HCT116 (cell line): Measurements from ENCODE around the gene SLC15A5. TPM values are rescaled to one million over a fixed set of nuclear protein-coding genes. Genes with fewer than 3 reads are reported as not detected.

ENCODE experiments used
- ATAC-seq: fragments of 200-7000 bp; cut with Tn5 transposase; 2 replicates; pipeline ENCODE4 v1.9.1; 2020; ENCODE audit warnings: mild to moderate bottlenecking, moderate library complexity
- BruUV-seq: library from RNA; stranded (reverse); fragments of 400-500 nt; replicated peaks from 2 replicates; lab custom pipeline; 2021; lab: Mats Ljungman, UMichigan
- CTCF ChIA-PET: fragments of 300-600 bp; sonication (Branson Sonifier 250); formaldehyde crosslinking; loops from one replicate; lab custom pipeline; 2021; ENCODE audit warnings: antibody characterized with exemption; lab: Charles Lee
- POLR2A ChIA-PET: fragments of 300-600, 350-600 bp; sonication (Branson Sonifier 250); formaldehyde crosslinking; loops from one replicate; lab custom pipeline; 2021; ENCODE audit warnings: antibody characterized with exemption; lab: Charles Lee
- RAD21 ChIA-PET, 2 experiments: fragments of 300-600 bp; sonication (Branson Sonifier 250); formaldehyde crosslinking; loops; one replicate each; lab custom pipeline; 2023; ENCODE audit warnings: low total read pairs in 2 of 2; ENCODE audit not compliant: uncharacterized antibody in 2 of 2, unreplicated experiment in 2 of 2, low non-redundant PET in 1 of 2; lab: Charles Lee
- DNase-seq: peaks from one replicate; pipeline ENCODE4 v3.0.0-alpha.2; 2010; ENCODE audit warnings: low read depth, low spot score
- H2AFZ ChIP-seq: fragments of 200-600 bp; shearing (Covaris generic), sonication (generic); 2 replicates; pipeline ENCODE4 v1.6.1; 2017; ENCODE audit warnings: low read depth, mixed run types, mixed read lengths, antibody characterized with exemption, low read length; ENCODE audit not compliant: poor library complexity, severe bottlenecking
- H3K27ac ChIP-seq: 2 replicates; pipeline ENCODE4 v1.5.1; 2012; ENCODE audit warnings: low read depth, low read length
- H3K27me3 ChIP-seq: fragments of 200-600 bp; sonication (generic); 2 replicates; pipeline ENCODE4 v1.6.1; 2016; ENCODE audit warnings: mixed run types, low read length, mixed read lengths; ENCODE audit not compliant: insufficient read depth
- H3K36me3 ChIP-seq, 2 experiments: fragments of 200-500 bp in 1 of 2; fragments of 200-600 bp in 1 of 2; sonication (Bioruptor generic) in 1 of 2; sonication (generic) in 1 of 2; 2 replicates each; pipeline versions ENCODE4 v1.5.1 to v1.6.1; 2014 to 2016; ENCODE audit warnings: low read length in 2 of 2, inconsistent platforms in 1 of 2, mixed read lengths in 1 of 2, mixed run types in 1 of 2; ENCODE audit not compliant: insufficient read depth in 2 of 2, control insufficient read depth in 1 of 2
- H3K4me1 ChIP-seq, 2 experiments: fragments of 200-600 bp in 1 of 2; sonication (generic) in 1 of 2; 2 replicates each; pipeline versions ENCODE4 v1.5.1 to v1.6.1; 2012 to 2017; ENCODE audit warnings: low read length in 2 of 2, inconsistent platforms in 1 of 2, mild to moderate bottlenecking in 1 of 2, mixed read lengths in 1 of 2, mixed run types in 1 of 2, moderate library complexity in 1 of 2; ENCODE audit not compliant: insufficient read depth in 2 of 2, control insufficient read depth in 1 of 2
- H3K4me2 ChIP-seq: fragments of 200-600 bp; sonication (generic); 2 replicates; pipeline ENCODE4 v1.6.1; 2017; ENCODE audit warnings: mixed run types, low read length, mixed read lengths
- H3K4me3 ChIP-seq, 2 experiments: fragments of 200-600 bp in 1 of 2; sonication (generic) in 1 of 2; replicated peaks in 1 of 2; 2 replicates each; pipeline ENCODE4 v1.5.1; 2011 to 2016; ENCODE audit warnings: low read length in 2 of 2, control low read depth in 1 of 2, low read depth in 1 of 2, mild to moderate bottlenecking in 1 of 2, mixed read lengths in 1 of 2, mixed run types in 1 of 2
- H3K79me2 ChIP-seq: fragments of 200-600 bp; sonication (generic); 2 replicates; pipeline ENCODE4 v1.6.1; 2017; ENCODE audit warnings: mild to moderate bottlenecking, mixed run types, low read length, moderate library complexity, mixed read lengths; ENCODE audit not compliant: insufficient read depth
- H3K9ac ChIP-seq: fragments of 200-600 bp; sonication (generic); 2 replicates; pipeline ENCODE4 v1.6.1; 2016; ENCODE audit warnings: low read length, mixed read lengths
- H3K9me2 ChIP-seq: fragments of 200-600 bp; sonication (generic), shearing (Covaris generic); 2 replicates; pipeline ENCODE4 v1.6.1; 2017; ENCODE audit warnings: mixed run types, mild to moderate bottlenecking, moderate library complexity; ENCODE audit not compliant: insufficient read depth
- H3K9me3 ChIP-seq, 2 experiments: fragments of 200-500 bp in 1 of 2; fragments of 200-600 bp in 1 of 2; sonication (Bioruptor generic) in 1 of 2; sonication (generic) in 1 of 2; 2 replicates each; pipeline ENCODE4 v1.6.1; 2014 to 2017; ENCODE audit warnings: low read length in 2 of 2, mixed read lengths in 2 of 2, inconsistent platforms in 1 of 2, low read depth in 1 of 2, mild to moderate bottlenecking in 1 of 2, mixed run types in 1 of 2, moderate library complexity in 1 of 2; ENCODE audit not compliant: control insufficient read depth in 1 of 2, insufficient read depth in 1 of 2
- H4K20me1 ChIP-seq: fragments of 200-600 bp; sonication (generic), shearing (Covaris generic); 2 replicates; pipeline ENCODE4 v1.6.1; 2017; ENCODE audit warnings: mixed run types, mild to moderate bottlenecking, moderate library complexity; ENCODE audit not compliant: insufficient read depth
- CBX3 ChIP-seq: IDR thresholded peaks from 2 replicates; pipeline ENCODE4 v1.6.1; 2012; ENCODE audit warnings: low read depth
- CEBPB ChIP-seq: IDR thresholded peaks from 2 replicates; pipeline ENCODE4 v1.6.1; 2012; ENCODE audit warnings: low read depth
- ELF1 ChIP-seq: IDR thresholded peaks from 2 replicates; pipeline ENCODE4 v1.6.1; 2012; ENCODE audit warnings: low read depth, borderline replicate concordance
- EZH2 ChIP-seq: fragments of 200-600 bp; sonication (generic); IDR thresholded peaks from 2 replicates; pipeline ENCODE4 v1.6.1; 2017; ENCODE audit warnings: antibody characterized with exemption, mixed run types
- EZH2phosphoT487 ChIP-seq: fragments of 200-600 bp; IDR thresholded peaks from 2 replicates; pipeline ENCODE4 v1.6.1; 2018; ENCODE audit warnings: antibody characterized with exemption, borderline replicate concordance
- FOSL1 ChIP-seq: IDR thresholded peaks from 2 replicates; pipeline ENCODE4 v1.6.1; 2012; ENCODE audit warnings: low read depth
- JUND ChIP-seq: IDR thresholded peaks from 2 replicates; pipeline ENCODE4 v1.6.1; 2012
- POLR2AphosphoS5 ChIP-seq: IDR thresholded peaks from 2 replicates; pipeline ENCODE4 v1.6.1; 2011; ENCODE audit warnings: mild to moderate bottlenecking, low read depth, low read length, moderate library complexity
- RAD21 ChIP-seq: IDR thresholded peaks from 2 replicates; pipeline ENCODE4 v1.6.1; 2012; ENCODE audit warnings: low read depth, mild to moderate bottlenecking
- SP1 ChIP-seq: IDR thresholded peaks from 2 replicates; pipeline ENCODE4 v1.6.1; 2012; ENCODE audit warnings: low read depth
- SRF ChIP-seq: IDR thresholded peaks from 2 replicates; pipeline ENCODE4 v1.6.1; 2012; ENCODE audit warnings: low read depth
- TCF7L2 ChIP-seq: IDR thresholded peaks from 2 replicates; pipeline ENCODE4 v1.7.0; 2011; ENCODE audit warnings: borderline replicate concordance, inconsistent platforms; ENCODE audit not compliant: insufficient read depth, insufficient read length; ENCODE audit errors: extremely low read depth
- YY1 ChIP-seq: IDR thresholded peaks from 2 replicates; pipeline ENCODE4 v1.6.1; 2011; ENCODE audit warnings: low read length, low read depth, moderate library complexity, mild to moderate bottlenecking; ENCODE audit not compliant: insufficient replicate concordance; ENCODE audit errors: extremely low read depth
- ZFX ChIP-seq: fragments of 450-650 bp; IDR thresholded peaks from 2 replicates; pipeline ENCODE4 v1.6.1; 2017
- ZNF274 ChIP-seq: fragments of 200-500 bp; sonication (Bioruptor generic); IDR thresholded peaks from 2 replicates; pipeline ENCODE4 v1.6.1; 2014; ENCODE audit warnings: mild to moderate bottlenecking, low read depth, low read length, inconsistent platforms
- intact Hi-C: fragments of 100-400 bp; cut with micrococcal nuclease; formaldehyde crosslinking; loops from 2 replicates; pipeline ENCODE4 v1.10.0; 2022
- total RNA-seq: library from RNA; stranded (reverse); gene quantifications from one replicate; pipeline ENCODE4 v1.2.1, GENCODE V29; 2021; ENCODE audit not compliant: unreplicated experiment
- TF ChIP-seq, protein P1 (sequence below): IDR thresholded peaks from 2 replicates; pipeline ENCODE4 v1.6.1; 2011; ENCODE audit warnings: mild to moderate bottlenecking, low read length, moderate library complexity; ENCODE audit not compliant: insufficient replicate concordance; ENCODE audit errors: extremely low read depth
- TF ChIP-seq, protein P2 (sequence below), 3 experiments: fragments of 200-600 bp in 1 of 3; sonication (generic) in 1 of 3; IDR thresholded peaks in 2 of 3; conservative IDR thresholded peaks in 1 of 3; 2 replicates each; pipeline ENCODE4 v1.5.1; 2012 to 2017; ENCODE audit warnings: low read depth in 2 of 3, low read length in 2 of 3, antibody characterized with exemption in 1 of 3, borderline replicate concordance in 1 of 3, control low read depth in 1 of 3, mild to moderate bottlenecking in 1 of 3, mixed read lengths in 1 of 3, mixed run types in 1 of 3, moderate library complexity in 1 of 3; ENCODE audit not compliant: insufficient read depth in 1 of 3

Gene SLC15A5
- total RNA-seq, 1 experiment from 2014 or later = not detected

GRCh38 chr12:16152885-16153673 lies 124.4 kb downstream of the SLC15A5 start:
- no TSS peak for BruUV-seq
- no peak for TF ChIP-seq EZH2phosphoT487
- no peak for TF ChIP-seq POLR2AphosphoS5
- TF ChIP-seq CBX3 = no peak
- TF ChIP-seq SP1 = no peak
- TF ChIP-seq, protein P1, sequence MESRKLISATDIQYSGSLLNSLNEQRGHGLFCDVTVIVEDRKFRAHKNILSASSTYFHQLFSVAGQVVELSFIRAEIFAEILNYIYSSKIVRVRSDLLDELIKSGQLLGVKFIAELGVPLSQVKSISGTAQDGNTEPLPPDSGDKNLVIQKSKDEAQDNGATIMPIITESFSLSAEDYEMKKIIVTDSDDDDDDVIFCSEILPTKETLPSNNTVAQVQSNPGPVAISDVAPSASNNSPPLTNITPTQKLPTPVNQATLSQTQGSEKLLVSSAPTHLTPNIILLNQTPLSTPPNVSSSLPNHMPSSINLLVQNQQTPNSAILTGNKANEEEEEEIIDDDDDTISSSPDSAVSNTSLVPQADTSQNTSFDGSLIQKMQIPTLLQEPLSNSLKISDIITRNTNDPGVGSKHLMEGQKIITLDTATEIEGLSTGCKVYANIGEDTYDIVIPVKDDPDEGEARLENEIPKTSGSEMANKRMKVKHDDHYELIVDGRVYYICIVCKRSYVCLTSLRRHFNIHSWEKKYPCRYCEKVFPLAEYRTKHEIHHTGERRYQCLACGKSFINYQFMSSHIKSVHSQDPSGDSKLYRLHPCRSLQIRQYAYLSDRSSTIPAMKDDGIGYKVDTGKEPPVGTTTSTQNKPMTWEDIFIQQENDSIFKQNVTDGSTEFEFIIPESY = no peak
- TF ChIP-seq CEBPB = no peak
- no peak for TF ChIP-seq EZH2
- no peaks in the 10 kb centered on the region for H3K9me2 ChIP-seq
- H4K20me1 ChIP-seq = no peaks in the 10 kb centered on the region
- ATAC-seq = no peak
- no peak overlapping the region for H3K4me3 ChIP-seq
- CTCF ChIA-PET = no interaction called here
- no peak overlapping the region for H3K27ac ChIP-seq
- RAD21 ChIA-PET = no interaction called here
- H3K36me3 ChIP-seq = no peaks in the 10 kb centered on the region
- intact Hi-C loops = no loop called here
- no peak for DNase-seq
- H3K9ac ChIP-seq = no peak overlapping the region
- no peak overlapping the region for H3K4me2 ChIP-seq
- H3K4me1 ChIP-seq = no peaks in the 10 kb centered on the region
- no peaks in the 10 kb centered on the region for H3K79me2 ChIP-seq
- no peaks in the 10 kb centered on the region for H3K9me3 ChIP-seq
- no peak overlapping the region for H2AFZ ChIP-seq
- POLR2A ChIA-PET = no interaction called here
- no peaks in the 10 kb centered on the region for H3K27me3 ChIP-seq

GRCh38 chr12:16150276-16150675 lies 127.2 kb downstream of the SLC15A5 start:
- no TSS peak for BruUV-seq
- no peaks in the 10 kb centered on the region for H4K20me1 ChIP-seq
- no peaks in the 10 kb centered on the region for H3K9me2 ChIP-seq
- H3K27ac ChIP-seq = no peak overlapping the region
- ChIA-PET RAD21 (no interaction called here), POLR2A (no interaction called here), CTCF (no interaction called here)
- no peak overlapping the region for H3K4me3 ChIP-seq
- no peak overlapping the region for H2AFZ ChIP-seq
- ATAC-seq (no peak), DNase-seq (no peak)
- H3K9ac ChIP-seq = no peak overlapping the region
- intact Hi-C loops = no loop called here
- H3K4me2 ChIP-seq = no peak overlapping the region
- no peaks in the 10 kb centered on the region for H3K4me1 ChIP-seq
- H3K27me3 ChIP-seq = 0 out of 2 replicates have a peak, but pooled peaks cover 4% of the 10 kb centered on the region
- H3K36me3 ChIP-seq = no peaks in the 10 kb centered on the region
- H3K79me2 ChIP-seq = no peaks in the 10 kb centered on the region
- H3K9me3 ChIP-seq = no peaks in the 10 kb centered on the region
- no peak for TF ChIP-seq SP1
- TF ChIP-seq RAD21 = no peak
- TF ChIP-seq, protein P2, sequence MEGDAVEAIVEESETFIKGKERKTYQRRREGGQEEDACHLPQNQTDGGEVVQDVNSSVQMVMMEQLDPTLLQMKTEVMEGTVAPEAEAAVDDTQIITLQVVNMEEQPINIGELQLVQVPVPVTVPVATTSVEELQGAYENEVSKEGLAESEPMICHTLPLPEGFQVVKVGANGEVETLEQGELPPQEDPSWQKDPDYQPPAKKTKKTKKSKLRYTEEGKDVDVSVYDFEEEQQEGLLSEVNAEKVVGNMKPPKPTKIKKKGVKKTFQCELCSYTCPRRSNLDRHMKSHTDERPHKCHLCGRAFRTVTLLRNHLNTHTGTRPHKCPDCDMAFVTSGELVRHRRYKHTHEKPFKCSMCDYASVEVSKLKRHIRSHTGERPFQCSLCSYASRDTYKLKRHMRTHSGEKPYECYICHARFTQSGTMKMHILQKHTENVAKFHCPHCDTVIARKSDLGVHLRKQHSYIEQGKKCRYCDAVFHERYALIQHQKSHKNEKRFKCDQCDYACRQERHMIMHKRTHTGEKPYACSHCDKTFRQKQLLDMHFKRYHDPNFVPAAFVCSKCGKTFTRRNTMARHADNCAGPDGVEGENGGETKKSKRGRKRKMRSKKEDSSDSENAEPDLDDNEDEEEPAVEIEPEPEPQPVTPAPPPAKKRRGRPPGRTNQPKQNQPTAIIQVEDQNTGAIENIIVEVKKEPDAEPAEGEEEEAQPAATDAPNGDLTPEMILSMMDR (IDR thresholded peaks at IDR 0.05 in 2 of 3, conservative IDR thresholded peaks at IDR 0.05 in 1 of 3; ENCODE audit: borderline replicate concordance in 1 of 3, insufficient read depth in 1 of 3, low read depth in 2 of 3, low read length in 2 of 3) = no peak
- no peak for TF ChIP-seq FOSL1
- TF ChIP-seq ELF1 = no peak
- no peak for TF ChIP-seq ZNF274
- TF ChIP-seq SRF = no peak
- no peak for TF ChIP-seq CEBPB
- TF ChIP-seq JUND = no peak
- TF ChIP-seq YY1 = no peak
- no peak for TF ChIP-seq ZFX
- TF ChIP-seq TCF7L2 = no peak
